Tibial artery (tissue), 4 donors: Measurements from ENCODE around the gene DGKI.

ENCODE experiments used
- DNase-seq, 2 donors: peaks; one replicate each; pipeline ENCODE4 v3.0.0-alpha.2; 2019
- H3K27ac ChIP-seq, 2 donors: fragments of 200-600 bp; sonication (generic) in 1 of 2; 1 replicate in 1 of 2; 2 replicates in 1 of 2; pipeline ENCODE4 v1.5.1; 2018 to 2019; ENCODE audit warnings: mild to moderate bottlenecking in 1 of 2
- H3K27me3 ChIP-seq, 2 donors: fragments of 200-600 bp; sonication (generic) in 1 of 2; one replicate each; pipeline versions ENCODE4 v1.5.1 to v1.6.0; 2016 to 2019
- H3K36me3 ChIP-seq, 3 donors: fragments of 200-600 bp; sonication (generic) in 2 of 3; one replicate each; pipeline ENCODE4 v1.5.1; 2016 to 2019; ENCODE audit warnings: mild to moderate bottlenecking in 2 of 3
- H3K4me1 ChIP-seq, 4 donors: fragments of 200-600 bp; sonication (generic) in 2 of 4; 1 replicate in 3 of 4; 2 replicates in 1 of 4; pipeline ENCODE4 v1.5.1; 2016 to 2019
- H3K4me3 ChIP-seq, 2 donors: fragments of 200-600 bp; sonication (generic) in 1 of 2; 1 replicate in 1 of 2; 2 replicates in 1 of 2; pipeline ENCODE4 v1.5.1; 2018 to 2019; ENCODE audit warnings: mild to moderate bottlenecking in 2 of 2
- H3K9me3 ChIP-seq, 3 donors: fragments of 200-600 bp; sonication (generic) in 1 of 3; one replicate each; pipeline ENCODE4 v1.5.1; 2016 to 2019
- intact Hi-C: fragments of 100-400 bp; cut with DNase I; formaldehyde crosslinking; loops from one replicate; pipeline ENCODE4 v1.15.0; 2023; ENCODE audit warnings: low total_unique reads
- TF ChIP-seq, protein P1 (sequence below), 2 experiments: fragments of 200-600 bp in 1 of 2; fragments of 450-650 bp in 1 of 2; IDR thresholded peaks; one replicate each; pipeline ENCODE4 v1.5.1; 2017 to 2019; ENCODE audit warnings: antibody characterized with exemption in 2 of 2, mild to moderate bottlenecking in 1 of 2, moderate library complexity in 1 of 2

DGKI gene

DNA sequence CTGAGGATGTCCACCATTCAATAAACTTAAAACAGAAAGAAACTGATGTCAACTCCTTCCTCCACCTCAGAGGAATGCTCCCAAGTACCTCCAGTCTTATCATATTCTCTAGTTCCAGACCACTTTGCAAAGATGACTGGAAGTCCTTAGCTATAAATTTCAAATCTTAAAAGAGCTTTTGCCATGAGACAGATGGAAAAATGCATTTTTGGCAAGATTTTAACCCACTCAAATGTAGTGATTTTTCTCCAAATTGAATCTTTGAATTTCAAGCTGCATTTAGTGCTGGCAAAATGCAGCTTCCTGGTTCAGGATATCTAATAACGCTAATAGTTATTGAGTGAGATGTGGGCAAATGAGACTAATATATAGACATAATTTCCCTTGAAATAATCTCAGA lies 33.2 kb downstream of the DGKI start:
- H3K27ac ChIP-seq = no peak overlapping the region
- H3K27me3 ChIP-seq = no peaks in the 10 kb centered on the region
- no peaks in the 10 kb centered on the region for H3K4me1 ChIP-seq
- H3K9me3 ChIP-seq = no peaks in the 10 kb centered on the region
- H3K4me3 ChIP-seq = no peak overlapping the region
- intact Hi-C loops = no loop called here
- no peak for DNase-seq
- TF ChIP-seq, protein P1, sequence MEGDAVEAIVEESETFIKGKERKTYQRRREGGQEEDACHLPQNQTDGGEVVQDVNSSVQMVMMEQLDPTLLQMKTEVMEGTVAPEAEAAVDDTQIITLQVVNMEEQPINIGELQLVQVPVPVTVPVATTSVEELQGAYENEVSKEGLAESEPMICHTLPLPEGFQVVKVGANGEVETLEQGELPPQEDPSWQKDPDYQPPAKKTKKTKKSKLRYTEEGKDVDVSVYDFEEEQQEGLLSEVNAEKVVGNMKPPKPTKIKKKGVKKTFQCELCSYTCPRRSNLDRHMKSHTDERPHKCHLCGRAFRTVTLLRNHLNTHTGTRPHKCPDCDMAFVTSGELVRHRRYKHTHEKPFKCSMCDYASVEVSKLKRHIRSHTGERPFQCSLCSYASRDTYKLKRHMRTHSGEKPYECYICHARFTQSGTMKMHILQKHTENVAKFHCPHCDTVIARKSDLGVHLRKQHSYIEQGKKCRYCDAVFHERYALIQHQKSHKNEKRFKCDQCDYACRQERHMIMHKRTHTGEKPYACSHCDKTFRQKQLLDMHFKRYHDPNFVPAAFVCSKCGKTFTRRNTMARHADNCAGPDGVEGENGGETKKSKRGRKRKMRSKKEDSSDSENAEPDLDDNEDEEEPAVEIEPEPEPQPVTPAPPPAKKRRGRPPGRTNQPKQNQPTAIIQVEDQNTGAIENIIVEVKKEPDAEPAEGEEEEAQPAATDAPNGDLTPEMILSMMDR (IDR thresholded peaks at IDR 0.05) = no peak
- H3K36me3 ChIP-seq = no peaks in the 10 kb centered on the region

DNA sequence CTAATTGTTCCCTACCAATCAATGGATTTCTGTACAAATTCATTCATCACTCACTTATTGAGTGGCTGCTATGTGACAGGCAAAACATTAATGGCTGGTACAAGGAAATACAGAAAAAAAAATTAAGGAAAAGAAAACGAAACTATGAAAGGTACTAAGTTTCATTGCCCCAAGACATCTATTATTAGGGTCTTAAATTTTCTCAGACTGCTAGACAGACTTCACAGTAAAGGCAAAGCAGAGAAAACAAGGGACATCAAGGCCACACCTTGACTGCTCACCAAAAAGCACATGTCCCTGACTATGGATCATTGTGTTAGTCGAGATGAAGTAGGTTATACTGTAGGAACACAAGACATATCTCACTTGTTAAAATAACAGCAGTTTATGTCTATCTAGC lies 36.5 kb downstream of the DGKI start:
- DNase-seq = no peak
- TF ChIP-seq, protein P1 (IDR thresholded peaks at IDR 0.05) = no peak
- H3K27me3 ChIP-seq = no peaks in the 10 kb centered on the region
- intact Hi-C loops = no loop called here
- H3K4me1 ChIP-seq = no peaks in the 10 kb centered on the region
- no peaks in the 10 kb centered on the region for H3K9me3 ChIP-seq
- no peak overlapping the region for H3K27ac ChIP-seq
- H3K36me3 ChIP-seq = no peaks in the 10 kb centered on the region
- H3K4me3 ChIP-seq = no peak overlapping the region

DNA sequence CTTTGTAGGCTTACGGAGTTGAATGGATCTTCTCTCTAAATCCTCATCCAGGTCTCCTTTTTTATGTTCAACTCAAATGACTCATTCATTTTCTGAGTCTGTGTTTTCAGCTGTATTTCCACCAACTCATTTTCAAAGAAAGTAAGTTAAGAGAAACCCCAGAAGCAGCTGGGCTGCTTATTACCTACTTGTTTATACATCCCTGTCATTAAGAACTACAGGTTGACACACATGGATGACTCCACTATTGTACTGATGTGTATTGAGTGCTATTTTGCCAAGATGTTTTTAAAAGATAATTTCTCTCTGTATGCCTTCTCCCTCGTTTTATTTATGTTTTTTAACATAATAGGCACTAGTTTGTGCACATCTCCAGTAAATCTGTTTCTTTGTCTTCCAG lies 41.9 kb downstream of the DGKI start:
- TF ChIP-seq, protein P1 (IDR thresholded peaks at IDR 0.05) = no peak
- no peak for DNase-seq

DNA sequence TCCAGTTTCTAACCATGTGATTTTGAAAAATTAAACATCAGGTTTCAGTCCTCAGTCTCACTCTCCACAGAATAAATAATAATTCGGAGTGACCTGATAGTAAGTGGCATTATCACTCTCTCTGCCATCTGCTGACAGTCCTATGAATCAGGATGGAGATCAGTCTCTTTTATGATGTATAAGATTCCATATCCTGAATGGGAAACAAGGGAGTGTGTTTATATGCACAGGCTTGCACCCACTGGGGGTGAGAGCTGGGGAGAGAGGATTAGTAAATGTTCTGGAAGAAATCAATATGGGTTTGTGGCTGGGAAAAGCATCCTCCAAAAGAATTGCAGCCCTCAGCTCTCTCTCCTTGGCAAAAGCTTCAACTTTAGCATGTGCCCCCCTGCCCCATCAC lies 45.3 kb downstream of the DGKI start:
- DNase-seq = no peak
- H3K36me3 ChIP-seq = no peaks in the 10 kb centered on the region
- no peaks in the 10 kb centered on the region for H3K4me1 ChIP-seq
- TF ChIP-seq, protein P1 (IDR thresholded peaks at IDR 0.05) = no peak
- intact Hi-C loops = no loop called here
- H3K9me3 ChIP-seq = no peaks in the 10 kb centered on the region
- H3K27ac ChIP-seq = no peak overlapping the region
- H3K4me3 ChIP-seq = no peak overlapping the region
- H3K27me3 ChIP-seq = no peaks in the 10 kb centered on the region

More for the DNA sequence above, 41.9 kb downstream of the DGKI start:
- H3K27me3 ChIP-seq = no peaks in the 10 kb centered on the region
- no peak overlapping the region for H3K27ac ChIP-seq
- H3K9me3 ChIP-seq = no peaks in the 10 kb centered on the region
- H3K4me3 ChIP-seq = no peak overlapping the region
- intact Hi-C loops = no loop called here
- H3K4me1 ChIP-seq = no peaks in the 10 kb centered on the region
- no peaks in the 10 kb centered on the region for H3K36me3 ChIP-seq

DNA sequence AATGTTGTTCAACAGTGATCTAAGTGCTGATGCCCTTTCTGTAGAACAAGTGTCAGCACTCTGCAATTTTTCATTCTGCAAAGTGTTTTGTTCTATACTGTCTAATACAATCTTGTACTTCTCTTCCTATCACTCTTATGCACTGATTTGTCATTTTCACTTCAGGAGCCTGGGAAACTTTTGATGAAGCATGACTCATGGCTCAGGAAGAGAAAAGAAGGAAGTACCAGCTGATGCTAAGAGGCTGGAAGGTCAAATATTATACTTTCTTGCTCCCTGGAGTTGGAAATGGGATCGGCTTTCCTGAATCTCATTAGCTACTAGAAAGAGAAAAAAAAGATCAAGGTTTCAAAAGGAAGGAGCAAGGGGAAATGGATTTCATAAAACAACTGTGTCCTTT lies 45.8 kb downstream of the DGKI start:
- intact Hi-C loops = no loop called here
- Histone ChIP-seq H3K4me1 (no peaks in the 10 kb centered on the region), H3K4me3 (no peak overlapping the region), H3K9me3 (no peaks in the 10 kb centered on the region), H3K36me3 (no peaks in the 10 kb centered on the region), H3K27me3 (no peaks in the 10 kb centered on the region), H3K27ac (no peak overlapping the region)
- TF ChIP-seq, protein P1 (IDR thresholded peaks at IDR 0.05) = no peak
- DNase-seq = no peak

DNA sequence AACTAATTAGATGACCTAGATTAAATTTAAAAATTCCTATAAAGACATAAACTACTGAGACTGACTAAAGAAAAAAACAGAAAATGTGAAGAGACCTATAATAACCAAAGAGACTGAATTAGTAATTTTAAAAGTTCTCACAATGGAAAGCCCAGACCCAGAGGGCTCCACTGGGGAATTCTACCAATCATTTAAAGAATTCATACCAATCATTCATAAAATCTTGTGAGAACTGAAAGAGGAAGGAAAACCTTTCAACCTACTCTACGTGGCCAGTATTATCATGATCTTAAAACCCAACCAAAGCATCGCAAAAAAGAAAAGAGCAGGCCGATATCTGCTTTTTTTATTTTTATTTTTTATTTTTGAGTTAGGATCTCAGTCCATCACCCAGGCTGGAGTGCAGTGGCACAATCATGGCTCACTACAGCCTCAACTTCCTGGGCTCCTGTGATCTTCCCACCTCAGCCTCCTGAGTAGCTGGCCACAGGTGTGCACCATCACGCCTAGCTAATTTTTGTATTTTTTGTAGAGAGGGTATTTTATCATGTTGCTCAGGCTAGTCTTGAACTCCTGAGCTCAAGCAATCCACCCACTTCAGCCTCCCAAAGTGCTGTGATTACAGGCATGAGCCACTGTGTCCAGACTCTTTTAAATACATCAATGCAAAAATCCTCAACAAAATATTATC lies 48.6 kb downstream of the DGKI start:
- Histone ChIP-seq H3K27ac (no peak overlapping the region), H3K4me1 (no peaks in the 10 kb centered on the region), H3K9me3 (no peaks in the 10 kb centered on the region), H3K4me3 (no peak overlapping the region), H3K27me3 (no peaks in the 10 kb centered on the region), H3K36me3 (no peaks in the 10 kb centered on the region)
- TF ChIP-seq, protein P1 (IDR thresholded peaks at IDR 0.05) = no peak
- intact Hi-C loops = no loop called here
- no peak for DNase-seq
